Stimulated activated CD8-positive, alpha-beta memory T cell treated with anti-CD3 and anti-CD28 coated beads, Interleukin-15, amount 100 ng/mL, for 1 hour (primary cell): ENCODE measurements around the gene PLXDC1.

Source experiments
- DNase-seq: peaks from one replicate; pipeline ENCODE4 v3.0.0-alpha.2; 2020; ENCODE audit warnings: low read depth

Gene PLXDC1

DNA sequence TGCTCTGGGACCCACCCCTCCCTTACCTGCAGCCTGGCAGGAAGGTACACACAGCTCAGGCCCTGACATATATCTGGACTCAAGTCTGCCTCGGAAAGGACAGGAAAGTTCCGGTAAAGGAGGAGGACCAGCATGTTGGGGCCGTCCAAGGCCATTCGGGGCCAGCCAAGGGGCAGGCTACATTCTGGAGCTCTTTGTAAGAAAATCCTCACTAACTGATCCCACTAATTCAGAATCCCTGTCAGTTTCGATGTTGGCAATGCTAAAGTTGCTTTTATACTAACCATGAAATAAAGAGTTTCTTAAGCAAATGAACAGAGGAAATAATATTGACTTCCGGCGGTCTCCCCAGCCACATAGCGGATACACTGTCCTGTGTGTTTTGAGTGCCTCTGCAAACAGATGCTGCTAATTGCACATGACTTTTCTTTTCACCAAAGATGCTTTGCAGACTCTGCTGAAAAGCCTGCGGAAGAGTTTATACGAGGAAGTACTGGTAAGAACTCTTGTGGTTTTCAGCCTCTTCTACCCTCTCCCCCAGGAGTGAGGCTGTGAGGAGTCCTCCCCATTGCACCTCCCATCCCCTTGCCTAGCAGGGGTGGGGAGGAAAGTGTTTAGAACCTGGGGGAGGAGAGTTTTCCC, 54.8 kb downstream of the PLXDC1 start:
- DNase-seq, result no peak

DNA sequence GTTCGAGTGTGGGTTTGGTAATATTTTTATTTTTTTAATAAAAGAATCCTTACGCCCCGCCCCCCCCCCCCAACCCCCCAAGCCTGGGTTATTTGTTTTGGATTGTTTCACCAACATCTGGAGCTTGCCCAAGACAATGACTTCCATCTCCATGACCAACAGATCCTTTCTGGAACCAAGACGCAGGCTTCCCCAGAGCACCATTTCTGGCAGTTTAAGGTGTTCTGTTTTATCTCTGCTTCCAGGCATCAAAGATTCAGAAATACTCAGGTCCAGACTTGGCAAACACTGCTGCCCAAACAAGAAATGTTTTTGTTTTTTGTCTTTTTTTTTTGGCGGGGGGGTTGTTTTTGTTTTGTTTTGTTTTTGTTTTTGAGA, 56.1 kb downstream of the PLXDC1 start:
- DNase-seq, result no peak

DNA sequence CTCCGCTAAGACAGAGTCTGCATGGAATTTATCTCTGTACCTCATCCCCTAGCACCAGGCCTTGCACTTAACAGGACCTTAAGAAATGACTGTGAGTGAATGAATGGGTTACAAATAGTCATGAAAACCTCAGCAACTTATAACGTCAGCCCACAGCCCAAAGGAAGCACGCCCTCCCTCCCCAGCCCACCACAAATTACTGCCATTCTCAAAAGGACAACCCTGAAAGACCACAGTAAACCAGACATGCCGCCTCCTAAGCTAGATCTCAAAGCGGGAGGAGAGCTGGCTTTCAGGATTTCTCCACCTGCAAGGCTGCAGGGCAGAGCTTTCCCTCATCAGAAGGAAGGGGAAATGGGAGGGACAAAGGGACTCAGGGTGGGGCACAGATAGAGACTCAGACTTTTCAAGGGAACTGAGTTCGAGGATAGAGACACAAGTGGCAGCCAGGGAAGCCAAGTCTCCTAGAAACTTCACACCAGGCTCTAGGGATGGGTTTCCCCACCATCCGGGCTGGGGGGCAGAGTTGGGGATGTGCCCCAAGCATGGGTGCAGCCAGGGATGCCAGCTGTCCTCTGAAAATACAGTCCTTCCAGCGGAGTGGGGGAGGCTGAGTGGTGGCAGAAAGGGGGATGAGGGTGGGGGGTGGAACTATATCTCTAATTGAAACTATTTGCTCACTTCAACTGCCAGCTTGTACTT, 56.7 kb downstream of the PLXDC1 start:
- no peak for DNase-seq

- no peak for DNase-seq
Measured at GRCh38 chr17:39092692-39093230, 58.7 kb downstream of the PLXDC1 start.

DNA sequence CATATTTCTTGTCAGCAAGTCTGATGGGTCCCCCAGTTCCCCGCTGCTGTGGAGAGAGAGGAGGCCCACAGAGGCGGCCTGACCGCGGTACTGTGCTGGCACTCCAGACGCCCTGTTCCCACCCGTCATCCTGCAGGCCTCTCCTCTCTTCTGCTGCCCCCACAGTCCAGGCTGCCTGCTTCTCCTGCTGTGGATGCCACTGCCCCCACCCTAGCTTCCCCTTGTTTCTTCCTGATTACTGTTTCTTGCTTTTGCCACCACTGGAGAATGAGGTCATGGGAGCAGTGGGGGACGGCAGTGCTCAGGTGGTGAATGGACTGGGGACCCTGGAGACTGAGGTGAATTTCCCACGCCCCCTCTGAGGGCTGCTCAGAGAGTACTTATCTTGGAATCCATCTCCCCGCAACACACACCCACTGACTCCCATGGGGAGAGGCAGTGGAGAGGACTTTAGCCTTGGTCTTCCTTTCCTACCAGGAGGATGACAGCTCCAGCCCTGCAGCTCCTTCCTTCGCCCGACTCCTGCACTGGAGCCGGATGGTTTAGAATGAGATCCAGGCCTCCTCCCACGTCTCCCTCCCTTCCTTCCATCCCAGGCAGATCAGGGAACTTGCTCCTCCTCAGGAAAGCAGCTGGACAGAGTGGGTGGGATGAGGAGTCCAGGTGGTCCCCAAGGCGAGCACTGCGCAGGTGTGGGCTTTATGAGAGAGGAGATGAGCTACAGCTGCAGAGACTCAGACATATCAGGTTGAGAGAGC, 60.4 kb downstream of the PLXDC1 start:
- DNase-seq, result no peak

DNA sequence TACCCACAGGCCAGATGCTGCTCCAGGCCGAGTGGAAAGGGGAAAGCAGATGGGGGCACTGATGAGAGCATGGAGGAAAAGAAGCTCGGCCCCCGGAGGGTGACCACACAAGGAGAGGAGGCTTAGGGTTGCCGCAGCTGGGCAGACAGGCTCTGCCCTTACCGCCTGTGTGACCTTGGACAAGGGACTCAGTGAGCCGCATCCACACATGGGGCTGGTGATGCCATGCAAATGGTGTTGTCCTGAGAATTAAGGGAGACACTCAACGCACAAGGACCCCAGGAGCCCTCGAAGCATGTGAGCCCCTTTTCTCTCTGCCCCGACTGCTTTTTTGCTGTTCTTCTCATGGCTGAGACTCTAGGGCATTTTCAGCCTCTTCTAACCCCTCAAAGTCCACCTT, 61.0 kb downstream of the PLXDC1 start:
- no peak for DNase-seq

GRCh38 chr17:39084558-39084957, 66.9 kb downstream of the PLXDC1 start:
- no peak for DNase-seq

DNA sequence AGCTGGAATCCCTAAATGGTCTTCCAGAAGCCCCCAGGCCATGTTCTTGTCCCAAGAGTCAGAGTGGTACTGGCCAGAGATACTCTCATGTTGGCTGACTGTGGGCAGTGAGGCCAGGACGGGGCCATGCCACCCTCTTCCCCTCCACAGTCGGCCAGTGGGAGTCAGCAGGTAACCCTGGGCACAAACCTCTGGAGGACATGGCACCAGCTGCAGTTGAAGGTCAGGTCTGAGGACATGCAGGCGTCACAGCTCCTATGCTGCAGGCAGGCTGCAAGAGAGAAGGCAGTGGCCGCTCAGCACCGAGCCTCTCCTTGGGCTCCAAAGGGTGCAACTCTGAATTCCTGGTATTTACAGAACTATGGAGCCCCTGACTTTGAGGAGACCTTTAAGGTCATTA, 68.2 kb downstream of the PLXDC1 start:
- DNase-seq, result no peak

DNA sequence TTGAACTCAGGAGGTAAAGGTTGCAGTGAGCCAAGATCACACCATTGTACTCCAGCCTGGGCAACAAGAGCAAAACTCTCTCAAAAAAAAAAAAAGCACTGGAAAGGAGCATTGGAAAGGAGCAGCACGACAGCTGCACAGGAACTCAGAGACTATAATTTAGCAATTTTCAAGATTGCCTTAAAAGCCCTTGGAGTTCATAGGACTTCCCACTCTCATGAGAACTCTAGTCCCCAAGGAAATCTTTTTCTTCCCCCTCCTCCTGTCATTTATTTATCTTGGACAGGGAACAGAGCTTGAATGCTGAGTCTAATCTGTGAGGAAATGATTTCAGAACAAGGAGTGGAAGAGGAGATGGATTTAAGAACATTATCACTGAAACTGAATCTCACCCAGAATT, 69.0 kb downstream of the PLXDC1 start:
- DNase-seq, result no peak

- no peak for DNase-seq
Measured at GRCh38 chr17:39081851-39082250, 69.6 kb downstream of the PLXDC1 start.

DNA sequence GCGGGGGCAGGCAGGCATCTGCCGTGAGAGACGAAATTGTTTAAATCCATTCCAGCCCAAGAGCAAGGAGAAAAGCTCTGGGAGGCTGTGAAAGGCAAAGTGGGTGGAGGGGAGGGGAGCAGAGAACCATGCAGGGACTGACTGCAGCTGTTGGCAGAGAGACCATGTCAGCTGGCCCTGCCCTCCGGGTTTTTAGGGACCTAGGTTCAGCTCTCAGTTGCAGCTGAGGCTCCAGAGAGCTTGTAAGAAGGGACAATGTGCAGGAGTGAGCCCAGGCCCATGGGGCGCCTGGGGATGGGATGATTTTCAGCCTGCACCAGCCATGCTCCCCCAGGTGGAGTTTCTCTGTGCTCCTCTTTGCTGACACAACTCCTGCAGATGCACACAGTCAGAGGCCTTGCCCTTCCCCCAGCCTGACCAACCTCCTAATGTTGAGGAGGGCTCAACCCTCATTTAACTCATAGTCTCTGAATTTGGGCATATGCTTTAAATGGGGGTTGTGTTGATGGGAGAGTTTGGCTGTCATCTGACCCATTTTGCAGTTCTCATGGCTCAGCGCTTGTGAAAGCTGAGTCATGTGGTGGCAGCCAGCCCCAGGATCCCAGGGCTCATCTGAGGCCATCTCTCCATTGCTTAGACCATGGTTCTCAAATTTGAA, 70.9 kb downstream of the PLXDC1 start:
- DNase-seq, result no peak

DNA sequence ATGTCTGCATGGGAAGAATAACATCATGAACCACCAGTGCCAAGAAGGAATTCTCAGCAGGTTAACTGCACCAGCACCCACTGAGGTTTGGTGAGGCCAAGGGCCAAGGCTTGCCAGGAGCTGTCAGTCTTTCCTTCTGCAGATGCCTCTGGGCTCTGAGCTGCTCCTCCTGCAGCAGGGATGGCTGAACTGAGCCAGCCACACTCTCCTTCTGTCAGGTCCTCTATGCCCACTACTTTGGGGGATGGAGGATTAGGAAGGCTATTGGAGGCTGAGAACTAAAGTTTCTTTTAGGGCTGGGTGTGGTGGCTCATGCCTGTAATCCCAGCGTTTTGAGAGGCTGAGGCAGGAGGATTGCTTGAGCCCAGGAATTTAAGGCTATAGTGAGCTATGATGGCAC, 71.6 kb downstream of the PLXDC1 start:
- DNase-seq, result no peak

- DNase-seq, result no peak
Measured at GRCh38 chr17:39077866-39078265, 73.6 kb downstream of the PLXDC1 start.

- no peak for DNase-seq
Measured at GRCh38 chr17:39077252-39077651, 74.2 kb downstream of the PLXDC1 start.

- no peak for DNase-seq
Measured at GRCh38 chr17:39074676-39075075, 76.8 kb downstream of the PLXDC1 start.

DNA sequence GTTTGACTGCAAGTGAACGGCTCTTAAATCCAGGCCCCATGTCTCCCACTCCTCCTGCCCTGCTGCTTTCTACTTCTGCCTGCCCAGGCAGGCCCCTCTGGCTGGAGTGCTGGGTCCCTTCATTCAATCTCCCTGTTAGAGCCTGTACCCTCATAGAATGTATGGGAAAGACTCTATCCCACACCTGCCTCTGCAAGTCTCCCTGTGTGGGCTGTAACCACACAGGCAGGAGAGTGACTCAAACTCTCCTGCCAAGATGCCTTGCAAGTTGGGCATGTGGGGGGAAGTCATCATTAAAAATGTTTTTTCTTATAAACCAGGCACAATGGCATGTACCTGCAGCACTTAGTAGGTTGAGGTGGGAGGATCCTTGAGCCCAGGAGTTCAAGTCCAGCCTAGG, 77.5 kb downstream of the PLXDC1 start:
- no peak for DNase-seq

DNA sequence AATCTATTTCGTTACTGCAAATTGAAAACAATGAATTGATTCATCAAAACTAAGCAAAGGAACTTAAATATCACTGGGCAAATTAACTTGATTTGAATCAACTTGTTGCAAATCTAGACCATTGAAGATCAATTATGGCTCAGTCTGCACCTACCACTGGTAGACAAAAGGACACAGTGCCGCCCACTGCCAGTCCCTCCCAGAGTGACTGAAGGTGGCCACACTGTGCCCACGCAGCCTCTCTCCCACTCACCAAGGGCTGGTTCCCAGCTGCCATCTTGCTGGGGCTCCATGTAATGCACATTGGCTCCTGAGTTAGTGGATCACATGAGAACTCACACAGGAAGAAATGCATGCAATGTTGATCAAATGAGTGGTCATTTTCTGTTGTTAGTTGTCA, 78.1 kb downstream of the PLXDC1 start:
- no peak for DNase-seq

GRCh38 chr17:39071573-39071972, 79.9 kb downstream of the PLXDC1 start:
- no peak for DNase-seq

DNA sequence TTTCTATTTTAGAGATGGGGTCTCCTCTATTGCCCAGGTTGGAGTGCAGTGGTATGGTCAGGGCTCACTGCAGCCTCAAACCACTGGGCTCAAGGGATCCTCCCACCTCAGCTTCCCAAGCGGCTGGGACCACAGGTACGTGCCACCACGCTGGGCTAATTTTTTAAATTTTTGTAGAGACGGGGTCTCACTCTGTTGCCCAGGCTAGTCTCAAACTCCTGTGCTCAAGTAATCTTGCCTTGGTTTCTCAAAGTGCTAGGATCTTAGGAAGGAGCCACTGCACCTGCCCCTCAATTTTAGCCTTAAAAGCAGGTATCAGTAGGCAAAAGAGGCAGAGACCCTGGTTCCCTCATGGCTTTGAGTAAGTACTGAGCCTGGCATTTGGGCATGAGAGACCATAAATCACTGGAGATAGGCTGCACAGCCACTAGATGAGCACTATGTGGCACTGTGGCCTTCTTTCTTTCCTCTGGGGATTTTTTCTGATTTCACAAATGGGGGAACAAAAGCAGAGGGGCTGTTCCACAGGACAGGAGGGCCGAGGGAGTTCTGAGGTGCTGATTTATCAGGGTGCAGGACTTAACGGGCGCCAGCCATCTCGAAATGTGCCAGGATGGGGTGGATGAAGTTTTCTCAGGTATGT, 82.2 kb downstream of the PLXDC1 start:
- no peak for DNase-seq

- no peak for DNase-seq
Measured at GRCh38 chr17:39064819-39065218, 86.6 kb downstream of the PLXDC1 start.

GRCh38 chr17:39064374-39064773, 87.1 kb downstream of the PLXDC1 start:
- DNase-seq, result no peak

- no peak for DNase-seq
Measured at GRCh38 chr17:39063681-39064069, 87.8 kb downstream of the PLXDC1 start.
